Measurements from ENCODE around the gene C9orf40.

The C9orf40 gene, protein sequence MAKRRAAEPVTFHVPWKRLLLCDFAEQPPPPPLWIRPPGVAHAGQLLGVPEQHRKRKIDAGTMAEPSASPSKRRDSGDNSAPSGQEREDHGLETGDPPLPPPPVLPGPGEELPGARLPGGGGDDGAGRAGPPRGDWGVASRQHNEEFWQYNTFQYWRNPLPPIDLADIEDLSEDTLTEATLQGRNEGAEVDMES

DNA sequence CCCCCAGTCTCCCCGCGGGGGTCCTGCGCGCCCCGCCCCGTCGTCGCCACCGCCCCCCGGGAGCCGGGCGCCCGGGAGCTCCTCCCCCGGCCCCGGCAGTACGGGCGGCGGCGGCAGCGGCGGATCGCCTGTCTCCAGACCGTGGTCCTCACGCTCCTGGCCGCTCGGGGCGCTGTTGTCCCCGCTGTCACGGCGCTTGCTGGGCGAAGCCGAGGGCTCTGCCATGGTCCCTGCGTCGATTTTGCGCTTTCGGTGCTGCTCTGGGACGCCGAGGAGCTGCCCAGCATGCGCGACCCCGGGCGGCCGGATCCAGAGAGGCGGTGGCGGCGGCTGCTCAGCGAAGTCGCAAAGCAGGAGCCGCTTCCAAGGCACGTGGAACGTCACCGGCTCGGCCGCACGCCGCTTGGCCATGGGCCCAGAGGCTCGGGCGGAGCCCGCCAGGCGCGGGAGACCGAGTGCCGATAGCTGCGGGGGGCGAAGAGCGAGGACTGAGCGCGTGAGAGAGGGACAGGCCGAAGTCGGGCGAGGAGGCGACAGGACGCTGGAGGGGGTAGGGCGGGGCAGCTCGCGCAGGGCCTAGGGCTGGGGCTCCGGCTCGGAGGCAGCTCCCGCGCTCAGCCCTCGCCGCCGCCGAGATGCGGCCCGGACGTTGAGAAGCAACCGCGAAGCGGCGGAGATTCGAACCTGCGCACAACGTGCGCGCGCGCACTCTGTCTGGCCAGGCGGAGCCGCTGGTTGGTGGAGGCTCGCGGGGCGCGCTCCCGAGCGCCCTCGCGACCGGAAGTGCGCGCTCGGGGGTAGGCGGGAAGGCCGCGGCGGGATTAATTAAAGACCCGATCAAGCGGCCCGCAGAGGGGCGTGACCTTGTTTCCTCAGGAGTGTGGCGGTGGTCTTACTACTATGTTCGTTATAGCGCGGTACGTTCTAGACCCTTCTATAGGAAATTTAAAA is at the start of gene C9orf40:
TSS of gene C9orf40 (minus strand) at position 712 of the 951 bp plus-strand sequence. CDS start at position 411, 301 bp downstream.
- peak; percentile 85 for DNase-seq (ENCODE audit: low spot score)

DNA sequence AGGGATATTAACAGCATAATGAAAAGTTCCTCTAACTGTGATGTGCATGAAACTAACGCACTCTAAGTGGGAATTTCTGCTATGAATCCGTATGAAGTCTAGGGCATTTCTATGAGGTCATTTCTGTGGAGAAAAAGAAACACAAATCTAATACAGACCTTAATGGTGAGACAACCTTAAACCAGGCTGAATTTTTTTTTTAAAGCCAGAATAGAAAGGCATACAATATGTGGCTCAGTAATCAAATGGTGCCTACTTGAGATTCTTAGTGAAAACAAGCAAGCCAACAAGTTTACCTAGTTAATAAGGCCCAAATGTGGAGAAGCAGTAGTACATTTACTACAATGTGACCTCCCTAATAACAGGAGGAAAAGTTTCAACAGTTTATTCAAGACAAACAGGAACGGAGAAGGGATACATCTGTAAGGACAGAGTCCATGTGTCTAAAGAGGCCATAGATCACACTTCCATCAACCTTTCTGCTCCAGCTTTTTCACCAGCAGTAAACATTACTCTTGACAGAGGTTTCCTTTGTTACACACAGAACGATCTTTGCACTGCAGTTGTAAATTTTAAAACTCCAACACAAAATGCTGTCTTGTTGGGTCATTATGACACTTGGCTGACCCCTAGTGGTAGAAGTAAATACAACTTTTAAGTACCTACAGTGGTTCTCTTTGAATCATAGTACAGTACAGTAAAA is 49.2 kb upstream of the C9orf40 start:
- peak; percentile 89 for DNase-seq (ENCODE audit: low spot score)

DNA sequence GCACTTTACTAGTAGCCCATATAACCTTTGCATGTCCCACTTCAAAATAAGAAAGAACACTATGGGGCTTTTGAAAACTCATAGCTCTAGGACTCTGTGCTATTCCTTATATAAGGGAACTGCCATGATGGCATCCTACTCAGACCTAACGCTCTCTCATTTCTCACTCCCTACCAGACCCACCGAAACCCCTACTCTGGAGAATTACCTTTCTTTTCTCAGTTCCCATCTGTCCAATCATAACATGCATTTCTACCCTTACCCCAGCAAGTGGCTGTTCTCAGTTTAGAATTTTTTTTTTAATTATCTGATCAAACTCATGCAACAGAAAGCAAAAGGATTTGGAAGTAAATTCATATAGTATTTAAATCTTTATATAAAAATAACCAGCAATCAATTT is 48.1 kb upstream of the C9orf40 start:
- no peak for DNase-seq (ENCODE audit: low spot score)

DNA sequence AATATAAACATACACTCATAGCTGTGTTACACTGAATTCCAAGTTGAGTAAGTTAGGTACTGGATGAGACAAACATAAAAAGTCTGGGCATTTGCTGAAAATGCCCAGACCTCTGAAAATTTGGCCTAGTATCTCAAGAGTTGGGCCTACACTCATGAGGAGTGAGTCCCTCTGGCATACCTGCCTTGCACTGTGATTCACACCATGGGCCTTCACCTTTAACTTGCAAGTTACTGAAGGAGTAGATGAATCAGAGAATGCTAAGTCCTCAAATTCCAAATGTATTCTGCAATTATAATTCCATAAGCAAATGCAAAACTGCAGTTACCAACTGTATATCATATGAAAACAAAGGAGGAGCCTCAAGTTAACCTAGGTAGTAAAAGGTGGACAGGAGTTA is 32.3 kb upstream of the C9orf40 start:
- no peak for DNase-seq (ENCODE audit: low spot score)

DNA sequence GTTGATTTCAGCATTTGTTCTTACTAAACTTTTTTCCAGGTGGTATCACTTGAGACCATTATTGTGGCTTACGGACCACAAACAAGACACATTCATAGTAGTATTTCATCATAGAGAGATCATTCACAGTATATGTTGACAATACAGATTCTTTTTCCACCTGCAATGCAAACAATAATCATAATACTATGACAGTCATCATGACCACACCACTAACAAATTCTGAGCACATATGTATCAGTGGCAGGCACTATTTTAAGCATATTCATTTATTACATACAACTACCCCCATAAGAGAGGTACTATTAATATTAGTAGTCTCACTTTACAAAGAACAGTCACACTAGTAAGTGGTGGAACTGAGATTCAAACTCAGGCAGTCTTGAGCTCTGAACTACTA is 31.0 kb upstream of the C9orf40 start:
- no peak for DNase-seq (ENCODE audit: low spot score)

DNA sequence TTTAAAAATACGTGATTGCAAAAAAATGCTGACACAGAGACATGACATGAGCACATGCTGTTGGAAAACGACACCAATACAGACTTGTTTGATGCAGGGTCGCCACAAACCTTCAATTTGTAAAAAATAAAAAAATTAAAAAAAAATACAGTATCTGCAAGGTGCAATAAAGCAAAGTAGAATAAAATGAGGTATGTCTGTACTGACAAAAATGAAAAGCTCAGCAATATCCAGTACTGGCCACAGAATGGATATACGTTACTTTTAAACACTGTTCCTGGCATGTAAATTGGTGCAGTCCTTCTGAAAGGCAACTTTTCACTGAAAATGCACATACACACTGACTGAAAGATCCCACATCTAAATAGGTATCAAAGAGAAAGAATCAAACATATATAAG is 27.1 kb upstream of the C9orf40 start:
- DNase-seq (ENCODE audit: low spot score): no peak

DNA sequence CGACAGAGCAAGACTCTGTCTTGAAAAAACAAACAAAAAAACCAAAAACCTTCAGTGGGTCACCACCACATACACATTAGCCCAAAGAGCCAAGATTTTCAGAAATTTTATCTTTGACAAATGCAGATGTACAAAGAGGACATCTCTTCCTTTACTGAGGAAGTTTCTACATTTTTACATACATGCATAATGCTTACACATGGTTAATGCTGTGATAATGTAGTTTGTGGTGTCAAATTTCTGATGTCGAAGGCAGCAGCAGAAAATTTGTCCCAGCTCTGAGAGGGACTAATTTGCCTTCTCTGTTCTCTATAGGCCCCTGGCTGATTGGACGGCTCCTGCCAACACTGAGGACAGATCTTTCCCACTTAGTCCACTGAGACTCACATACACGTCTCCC is 24.6 kb upstream of the C9orf40 start:
- no peak for DNase-seq (ENCODE audit: low spot score)

DNA sequence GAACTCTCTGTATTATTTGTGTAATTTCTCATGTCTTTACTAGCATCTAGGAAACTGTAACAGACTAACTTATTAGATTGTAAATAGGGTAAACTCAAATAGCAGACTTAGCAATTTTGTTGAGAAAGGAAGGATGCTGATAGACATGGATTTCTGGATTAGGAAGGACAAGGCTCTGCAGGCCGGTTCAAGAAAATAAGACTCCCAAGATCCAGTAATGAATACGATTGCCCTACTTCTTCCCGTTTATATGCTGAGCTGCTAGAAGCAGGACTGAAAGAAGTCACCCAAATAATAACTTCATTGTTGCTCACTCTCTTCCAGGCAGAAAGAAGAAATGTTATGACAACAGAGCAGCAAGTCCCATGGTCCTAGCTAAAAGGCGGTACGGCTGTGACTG is 22.8 kb upstream of the C9orf40 start:
- no peak for DNase-seq (ENCODE audit: low spot score)

DNA sequence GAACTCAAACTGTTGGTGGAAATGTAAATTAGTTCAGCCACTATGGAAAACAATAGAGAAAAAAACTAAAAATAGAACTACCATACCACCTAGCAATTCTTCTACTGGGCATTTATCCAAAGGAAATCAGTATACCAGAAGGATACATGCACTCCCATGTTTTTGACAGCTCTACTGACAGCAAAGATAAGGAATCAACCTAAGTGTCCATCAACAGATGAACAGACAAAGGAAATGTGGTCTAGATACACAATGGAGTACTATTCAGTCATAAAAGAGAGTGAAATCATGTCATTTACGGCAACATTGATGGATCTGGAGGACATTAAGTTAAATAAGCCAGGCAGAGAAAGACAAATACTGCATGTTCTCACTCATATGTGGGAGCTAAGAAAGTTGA is 21.8 kb upstream of the C9orf40 start:
- DNase-seq (ENCODE audit: low spot score): no peak

DNA sequence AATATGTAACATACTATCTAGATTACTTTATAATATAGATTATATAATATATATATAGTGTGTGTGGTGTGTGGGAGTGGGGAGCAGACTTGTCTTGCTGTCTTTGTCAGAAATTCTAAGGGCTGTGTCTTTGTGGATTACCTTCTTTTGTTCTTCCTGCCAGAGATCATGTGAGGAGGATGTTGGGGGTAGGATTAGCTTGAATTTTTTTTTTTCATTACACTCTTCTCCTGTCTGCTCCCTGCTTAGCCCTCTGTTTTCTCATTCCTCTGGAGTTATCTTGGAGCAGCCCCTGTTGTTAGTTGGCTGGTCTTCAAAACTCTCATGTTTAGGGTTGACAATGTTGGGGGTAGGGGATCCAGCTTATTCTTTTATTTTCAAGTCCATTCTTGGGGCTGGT is 21.0 kb upstream of the C9orf40 start:
- DNase-seq (ENCODE audit: low spot score): no peak

DNA sequence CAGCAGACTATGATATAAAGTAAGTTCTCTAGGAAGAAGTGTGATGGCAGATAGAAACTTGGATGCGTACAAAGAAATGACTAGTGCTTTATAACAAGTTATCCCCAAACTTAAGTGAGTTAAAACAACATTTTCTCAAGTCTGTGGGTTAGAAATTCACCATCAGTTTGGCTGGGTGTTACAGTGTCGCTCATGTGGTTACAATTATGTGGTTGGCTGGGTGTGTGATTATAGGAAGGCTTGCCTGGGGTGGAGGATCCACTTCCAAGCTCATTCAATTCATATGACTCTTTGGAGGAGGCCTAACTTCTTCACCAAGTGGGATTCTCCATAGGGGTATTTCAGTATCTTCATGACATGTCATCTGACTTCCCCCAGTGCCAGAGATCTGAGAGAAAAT is 10.3 kb upstream of the C9orf40 start:
- DNase-seq (ENCODE audit: low spot score): no peak

DNA sequence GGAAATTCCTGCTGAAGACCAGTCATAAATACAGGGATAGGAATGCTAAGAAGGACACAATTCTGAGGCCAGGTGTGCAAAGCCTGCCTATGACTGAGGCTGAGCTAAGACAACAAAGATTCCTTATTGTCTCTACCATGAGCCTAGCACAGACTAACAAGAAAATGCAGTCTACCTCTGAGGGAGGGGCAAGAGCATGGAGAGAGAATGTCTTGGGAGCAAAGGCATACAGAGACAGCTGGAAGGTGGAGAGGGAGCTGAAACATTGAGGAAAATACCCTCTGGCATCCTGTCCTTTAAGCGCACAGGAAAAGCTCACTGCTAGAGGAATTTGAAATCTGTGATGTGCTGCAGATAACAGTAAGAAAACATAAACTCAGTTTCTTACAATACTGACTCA is 8.8 kb upstream of the C9orf40 start:
- no peak for DNase-seq (ENCODE audit: low spot score)

DNA sequence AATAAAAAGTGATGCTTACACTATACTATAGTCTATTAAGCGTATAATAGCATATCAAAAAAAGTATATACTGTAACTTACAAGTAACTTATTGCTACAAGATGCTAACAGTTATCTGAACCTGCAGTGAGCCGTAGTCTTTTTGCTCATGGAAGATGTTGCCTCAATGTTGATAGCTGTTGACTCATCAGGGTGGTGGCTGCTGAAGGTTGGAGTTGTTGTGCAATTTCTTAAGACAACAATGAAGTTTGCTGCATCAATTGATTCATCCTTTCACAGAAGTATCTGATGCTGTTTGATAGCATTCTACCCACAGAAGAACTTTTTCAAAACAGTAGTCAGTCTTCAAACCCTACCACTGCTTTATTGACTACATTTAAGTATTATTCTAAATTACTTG is 7.8 kb upstream of the C9orf40 start:
- no peak for DNase-seq (ENCODE audit: low spot score)

DNA sequence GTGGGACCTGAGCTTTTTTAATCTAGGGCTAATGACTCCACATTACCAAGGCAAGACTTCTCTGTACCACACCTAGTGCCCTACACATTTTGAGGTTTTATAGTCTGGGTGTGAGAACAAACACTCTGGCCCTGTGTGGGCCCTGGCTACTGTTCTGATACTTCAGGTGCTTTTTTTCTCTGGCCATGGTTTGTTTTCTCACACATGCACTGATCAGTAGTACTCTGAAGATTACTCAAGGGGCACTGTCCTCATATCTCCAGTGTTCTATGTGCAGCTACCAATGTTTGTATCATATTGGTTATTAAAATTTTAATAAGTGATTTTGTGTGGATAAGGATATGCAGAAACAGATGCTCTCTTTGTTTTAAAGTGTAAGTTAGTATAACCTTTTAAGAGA is 5.9 kb upstream of the C9orf40 start:
- DNase-seq (ENCODE audit: low spot score): no peak

DNA sequence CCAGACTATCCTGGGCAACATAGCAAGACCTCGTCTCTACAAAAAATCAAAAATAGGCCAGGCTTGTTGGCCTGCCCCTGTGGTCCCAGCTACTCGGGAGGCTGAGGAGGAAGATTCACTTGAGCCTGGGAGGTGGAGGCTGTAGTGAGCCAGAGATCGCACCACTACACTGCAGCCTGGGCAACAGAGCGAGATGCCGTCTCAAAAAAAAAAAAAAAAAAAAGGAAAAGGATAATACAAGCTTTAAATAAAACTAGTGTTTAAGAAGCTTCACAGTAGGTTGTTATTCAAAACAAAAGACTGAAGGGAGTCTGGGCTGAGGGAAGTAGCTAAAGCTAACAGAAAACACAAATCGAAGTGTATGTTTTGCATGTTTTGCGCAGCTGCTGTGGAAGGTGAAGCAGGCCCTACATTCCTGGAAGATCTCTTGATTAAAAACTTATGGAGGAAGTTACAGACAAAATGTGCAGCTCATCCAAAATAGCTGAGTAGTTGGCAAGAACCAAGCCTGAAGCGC is 581 bp upstream of the C9orf40 start:
- DNase-seq (ENCODE audit: low spot score): peak; percentile 13

DNA sequence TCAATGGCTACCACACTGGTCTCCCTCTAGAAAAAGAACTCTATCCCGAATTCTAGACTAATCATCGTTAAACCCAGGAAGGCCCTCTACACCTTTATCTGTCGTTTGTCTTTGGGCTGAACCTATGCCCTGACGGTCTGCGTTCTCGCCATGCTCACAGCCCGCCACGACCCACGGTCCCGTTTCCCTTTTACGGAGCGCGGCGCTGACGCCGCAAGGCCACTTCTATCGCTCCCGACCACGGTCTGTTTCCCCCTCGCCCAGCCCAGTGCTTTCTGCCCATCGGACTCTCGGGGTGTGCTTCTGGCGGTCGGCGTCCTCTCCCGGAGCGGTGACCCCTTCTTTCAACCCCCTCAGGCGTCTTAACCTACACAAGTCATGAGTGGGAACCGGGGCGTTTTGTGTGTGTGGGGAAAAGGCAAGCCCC is 974 bp downstream of the C9orf40 start:
- DNase-seq (ENCODE audit: low spot score): peak; percentile 30

DNA sequence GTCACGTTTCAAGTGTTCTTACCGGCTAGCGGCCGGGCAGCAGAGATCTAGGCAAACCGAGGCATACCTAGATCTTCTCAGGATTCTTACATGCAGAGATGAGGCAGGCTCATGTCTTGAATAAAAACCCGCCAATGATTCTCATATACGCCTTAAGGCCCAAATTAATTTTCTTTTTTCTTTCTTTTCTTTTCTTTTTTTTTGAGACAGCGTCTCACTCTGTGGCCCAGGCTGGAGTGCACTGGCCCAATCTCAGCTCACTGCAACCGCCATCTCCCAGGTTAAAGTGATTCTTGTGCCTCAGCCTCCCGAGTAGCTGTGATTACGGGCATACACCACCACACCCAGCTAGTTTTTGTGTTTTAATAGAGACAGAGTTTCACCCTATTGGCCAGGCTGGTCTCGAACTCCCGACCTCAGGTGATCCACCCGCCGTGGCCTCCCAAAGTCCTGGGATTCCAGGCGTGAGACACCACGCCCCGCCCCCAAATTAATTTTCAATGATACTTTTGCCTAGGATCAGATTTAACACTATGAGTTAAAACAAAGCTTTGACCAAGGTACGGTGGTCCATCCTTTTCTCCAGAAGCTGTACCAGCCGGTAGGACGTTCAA is 1.5 kb downstream of the C9orf40 start:
- no peak for DNase-seq (ENCODE audit: low spot score)

DNA sequence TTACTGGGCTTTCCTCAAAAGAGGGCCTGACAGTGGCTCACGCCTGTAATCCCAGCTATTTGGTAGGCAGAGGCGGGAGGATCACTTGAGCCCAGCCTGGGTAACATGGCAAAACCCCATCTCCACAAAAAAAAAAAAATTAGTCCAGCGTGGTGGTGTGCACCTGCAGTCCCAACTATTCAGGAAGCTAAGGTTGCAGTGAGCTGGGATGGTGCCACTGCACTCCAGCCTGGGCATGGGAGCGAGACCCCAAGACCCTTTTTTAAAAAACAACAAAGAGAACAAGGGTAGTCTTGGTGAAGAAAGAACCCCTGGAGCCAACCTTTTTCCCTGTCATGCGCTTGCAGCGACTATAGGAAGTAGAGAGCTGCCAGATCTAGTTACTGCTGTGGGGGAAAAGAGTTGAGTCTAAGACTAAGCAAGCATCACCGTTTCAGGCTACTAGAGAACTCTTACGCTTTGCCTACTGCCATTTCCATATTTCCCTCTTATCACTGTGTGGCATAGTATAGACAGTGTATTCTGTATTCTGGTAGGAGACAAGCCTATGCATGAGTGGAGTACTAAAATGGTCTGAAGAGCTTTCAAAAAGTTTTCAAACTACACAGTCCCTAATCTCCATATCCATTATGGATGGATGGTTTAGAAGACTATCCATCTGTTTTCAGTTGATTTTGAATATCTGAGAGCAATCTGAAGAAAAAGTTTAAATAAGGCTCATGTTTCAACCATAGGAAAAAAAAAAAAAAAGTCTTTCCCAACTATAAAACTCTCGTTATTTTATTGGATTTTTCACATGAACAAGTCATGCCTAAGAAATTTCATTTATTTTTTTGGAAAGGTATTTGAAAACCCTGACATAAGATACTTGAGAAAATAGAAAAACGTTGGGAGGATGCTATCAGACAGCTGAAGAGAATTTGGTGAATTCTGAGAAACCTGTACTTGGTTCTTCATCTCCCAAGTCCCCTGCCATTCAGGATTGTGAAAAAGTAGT is 2.6 kb downstream of the C9orf40 start:
- DNase-seq (ENCODE audit: low spot score): no peak

DNA sequence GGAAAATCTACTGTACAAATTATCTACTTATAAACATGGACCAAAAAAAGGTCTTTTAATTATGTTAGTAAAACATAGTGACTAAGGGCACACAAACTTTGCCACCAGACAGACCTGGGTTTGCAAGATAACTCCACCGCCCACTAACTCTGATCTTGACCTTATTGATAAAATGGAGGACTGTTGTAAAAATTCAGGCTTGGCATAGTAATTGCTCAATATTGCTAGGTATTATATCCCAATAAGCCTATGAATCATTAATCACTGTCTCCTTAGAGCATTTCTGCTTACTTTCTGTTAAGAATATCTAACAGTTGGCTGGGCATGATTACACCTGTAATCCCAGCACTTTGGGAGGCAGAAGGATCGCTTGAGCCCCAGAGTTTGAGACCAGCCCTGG is 3.8 kb downstream of the C9orf40 start:
- no peak for DNase-seq (ENCODE audit: low spot score)

DNA sequence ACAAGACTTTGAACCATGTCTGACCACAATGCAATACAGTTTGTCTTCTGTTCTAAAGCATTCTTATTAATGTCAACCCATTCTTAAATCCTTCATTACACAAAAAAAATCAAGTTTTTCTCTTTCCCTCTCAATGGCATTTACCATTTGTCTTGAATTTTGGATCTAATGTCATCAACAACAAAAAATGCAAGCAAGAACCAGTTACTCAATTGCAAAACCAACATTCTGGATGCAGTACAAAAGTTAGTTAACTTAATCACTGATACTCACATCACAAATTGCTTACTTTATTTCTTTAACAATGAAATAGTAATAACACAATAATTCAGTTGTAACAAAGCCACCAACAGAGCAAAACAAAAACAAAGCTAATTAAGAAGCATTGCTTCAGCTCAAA is 6.0 kb downstream of the C9orf40 start:
- no peak for DNase-seq (ENCODE audit: low spot score)

DNA sequence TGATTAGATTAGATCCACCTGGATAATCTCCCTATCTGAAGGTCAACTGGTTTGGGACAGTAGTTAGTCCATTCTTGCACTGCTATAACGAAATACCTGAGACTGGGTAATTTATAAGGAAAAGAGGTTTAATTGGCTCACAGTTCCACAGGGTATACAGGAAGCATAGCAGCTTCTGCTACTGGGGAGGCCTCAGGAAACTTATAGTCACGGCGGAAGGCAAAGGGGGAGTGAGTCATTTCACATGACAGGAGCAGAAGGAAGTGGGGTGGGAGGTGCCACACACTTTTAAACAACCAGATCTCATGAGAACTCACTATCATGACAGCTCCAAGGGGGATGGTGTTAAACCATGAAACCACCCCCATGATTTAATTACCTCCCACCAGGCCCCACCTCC is 9.9 kb downstream of the C9orf40 start:
- DNase-seq (ENCODE audit: low spot score): no peak

All from globus pallidus (tissue), 1 donor.